H4 (cell line): Measurements from ENCODE around the gene CFAP54. TPM values are rescaled to one million over a fixed set of nuclear protein-coding genes. Genes with fewer than 3 reads are reported as not detected.

ENCODE experiments used
- DNase-seq: peaks from one replicate; pipeline ENCODE4 v3.0.0-alpha.2; 2015; ENCODE audit warnings: low spot score
- total RNA-seq: library from RNA; depleted of rRNA; stranded (reverse); fragments of >200 nt; shearing (Covaris generic); gene quantifications from 2 replicates; pipeline ENCODE4 v1.2.3, GENCODE V29; 2014

The CFAP54 gene
- total RNA-seq, 1 experiment from 2014 or later = 0.64 TPM

DNA sequence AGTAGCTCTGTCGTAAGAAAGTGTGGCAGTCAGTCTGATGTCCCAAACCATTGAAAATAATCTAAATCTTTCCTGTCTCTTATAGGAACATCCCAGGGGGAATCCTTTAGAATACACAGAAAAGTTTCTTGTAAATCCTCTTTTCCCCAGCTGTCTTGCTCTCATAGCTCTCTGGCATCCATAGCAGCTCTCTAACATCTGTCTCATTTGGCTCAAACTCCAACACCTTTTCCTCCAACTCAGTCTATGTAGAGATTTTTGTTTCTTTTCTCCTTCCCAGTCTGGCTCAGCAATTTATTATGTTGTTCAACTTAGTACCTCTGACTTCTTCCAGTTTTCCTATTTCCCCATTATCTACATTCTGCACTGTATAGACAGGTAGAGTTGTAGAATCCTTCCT lies 333.3 kb downstream of the CFAP54 start:
- no peak for DNase-seq

DNA sequence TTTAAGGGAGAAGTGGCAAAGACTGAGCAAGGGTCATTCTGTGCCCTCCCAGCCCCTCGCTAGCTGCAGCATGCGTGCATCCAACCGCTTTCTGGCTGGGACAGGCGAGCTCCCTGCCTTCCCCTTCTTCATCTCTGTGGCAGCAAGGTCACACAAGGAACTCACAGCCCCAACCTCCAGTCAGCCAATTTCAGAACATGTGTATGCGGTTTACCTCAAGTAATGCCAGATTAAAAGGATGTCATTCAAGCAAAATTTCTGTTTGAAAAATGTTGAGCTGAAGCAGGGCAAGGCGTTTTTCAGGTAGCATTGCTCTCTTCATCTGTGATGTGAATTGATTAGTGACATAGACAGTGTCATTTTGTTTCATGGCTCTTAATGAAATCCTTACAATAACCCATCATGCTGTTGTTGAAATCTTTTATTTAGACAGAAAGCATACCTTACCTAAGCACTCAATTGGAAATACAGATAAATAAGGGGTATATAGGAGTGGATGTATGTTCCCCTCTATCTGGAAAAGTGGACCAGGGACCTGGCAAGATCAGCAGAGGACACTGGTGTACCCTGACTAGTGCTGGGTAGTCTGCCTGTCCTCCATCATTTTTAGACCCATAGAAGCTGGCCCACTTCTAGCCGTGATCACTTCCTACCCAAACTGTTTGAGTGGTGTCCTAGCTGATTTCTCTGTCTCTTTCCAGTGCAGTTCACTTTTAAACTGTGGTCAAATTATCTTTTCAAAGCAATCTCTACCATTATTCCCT lies 334.9 kb downstream of the CFAP54 start:
- DNase-seq = no peak

DNA sequence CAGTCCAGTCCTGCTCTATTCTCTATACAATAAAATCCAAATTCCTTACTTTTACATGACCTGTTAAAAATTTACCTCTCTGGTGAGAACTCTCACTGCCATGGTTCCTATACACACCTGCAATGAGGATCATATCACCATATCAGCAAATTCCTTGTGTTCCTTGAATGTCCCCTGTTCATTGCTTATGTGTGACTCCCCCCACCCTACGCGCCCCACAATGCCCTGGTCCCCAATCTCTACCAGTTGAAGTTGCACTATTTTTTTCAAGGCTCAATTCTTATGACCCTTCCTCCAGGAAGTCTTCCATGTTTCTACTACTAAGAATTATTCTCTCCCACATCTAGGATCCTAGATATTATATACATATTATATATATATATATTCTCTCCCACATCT lies 335.5 kb downstream of the CFAP54 start:
- DNase-seq = no peak

DNA sequence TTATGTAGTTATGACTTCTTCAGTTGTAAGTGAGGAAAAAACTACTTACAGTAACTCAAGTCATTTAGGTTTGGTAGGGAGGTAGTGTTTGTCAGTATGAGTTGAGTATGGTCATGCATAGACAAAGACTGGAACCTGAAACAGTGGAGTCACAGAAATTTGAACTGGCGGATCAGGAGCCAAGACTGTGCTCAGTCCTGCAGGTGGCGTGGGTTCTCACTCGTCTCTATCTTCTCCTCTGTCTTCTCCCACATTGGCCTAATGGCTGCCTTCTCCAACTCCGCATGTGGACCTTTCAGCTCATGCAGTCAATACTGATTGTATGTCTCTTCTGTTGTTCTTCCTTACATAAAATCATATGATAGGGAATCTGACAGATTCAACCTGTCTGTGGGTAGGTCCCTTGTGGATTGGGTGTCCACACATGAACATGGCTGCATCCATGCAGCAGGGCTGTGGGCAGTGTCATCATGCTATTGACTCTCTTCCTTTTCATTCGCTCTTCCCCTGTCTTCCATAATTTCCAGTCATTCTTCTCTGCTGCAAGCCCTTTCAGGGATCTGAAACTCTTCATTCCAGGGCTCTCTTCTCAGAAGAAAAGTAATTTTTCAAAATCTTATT lies 338.9 kb downstream of the CFAP54 start:
- no peak for DNase-seq

DNA sequence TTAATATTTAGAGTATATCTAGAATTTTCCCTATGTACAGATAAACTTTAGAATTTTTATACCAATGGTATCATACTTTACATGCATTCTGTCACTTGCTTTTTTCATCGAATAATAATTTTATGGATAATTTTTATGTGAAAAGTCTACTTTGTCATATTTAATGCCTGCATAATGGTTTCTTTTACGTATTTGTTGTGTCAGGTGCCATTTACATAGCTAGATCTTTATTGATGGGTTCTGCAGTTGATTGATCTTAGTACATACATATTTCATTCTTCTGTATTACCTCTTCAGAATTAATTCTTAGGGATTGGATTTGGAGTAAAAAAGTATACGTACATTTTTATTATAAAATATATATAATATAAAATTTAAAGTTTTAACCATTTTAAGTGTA lies 340.0 kb downstream of the CFAP54 start:
- no peak for DNase-seq

DNA sequence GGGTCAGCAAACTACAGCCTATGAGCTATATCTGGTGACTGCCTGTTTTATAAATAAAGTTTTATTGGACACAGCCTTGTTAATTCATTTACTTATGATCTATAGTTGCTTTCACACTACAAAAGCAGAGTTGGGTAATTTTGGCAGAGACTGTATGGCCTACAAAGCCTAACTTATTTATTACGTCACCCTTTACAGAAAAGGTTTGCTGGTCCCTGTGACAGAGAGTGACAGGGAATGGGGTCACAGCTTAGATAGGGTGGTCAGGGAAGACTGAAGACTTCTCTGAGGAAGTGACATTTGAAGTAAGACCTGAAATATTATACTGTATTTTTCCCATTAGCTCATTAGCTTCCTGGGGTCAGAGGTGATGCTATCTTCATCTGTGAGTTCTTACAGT lies 342.0 kb downstream of the CFAP54 start:
- DNase-seq = no peak

DNA sequence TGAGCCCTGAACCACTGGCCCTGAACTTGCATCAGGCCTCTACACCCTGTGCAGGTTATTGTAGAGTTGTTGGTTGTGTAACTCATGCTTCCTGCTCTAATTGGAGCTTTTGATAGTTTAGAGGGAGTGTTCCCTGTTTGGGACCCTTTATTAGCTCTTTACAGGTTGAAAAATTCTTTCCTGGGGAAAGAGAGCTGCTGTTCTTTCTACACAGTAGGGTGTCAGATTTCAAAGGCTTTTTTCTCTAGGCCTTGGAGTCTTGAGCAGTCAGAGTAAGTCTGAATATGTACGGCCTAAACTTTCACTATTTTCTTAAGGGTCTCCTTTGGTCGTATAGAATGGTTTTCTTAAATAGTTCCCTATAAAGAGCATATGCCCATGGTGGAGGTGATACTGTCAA lies 356.9 kb downstream of the CFAP54 start:
- no peak for DNase-seq

DNA sequence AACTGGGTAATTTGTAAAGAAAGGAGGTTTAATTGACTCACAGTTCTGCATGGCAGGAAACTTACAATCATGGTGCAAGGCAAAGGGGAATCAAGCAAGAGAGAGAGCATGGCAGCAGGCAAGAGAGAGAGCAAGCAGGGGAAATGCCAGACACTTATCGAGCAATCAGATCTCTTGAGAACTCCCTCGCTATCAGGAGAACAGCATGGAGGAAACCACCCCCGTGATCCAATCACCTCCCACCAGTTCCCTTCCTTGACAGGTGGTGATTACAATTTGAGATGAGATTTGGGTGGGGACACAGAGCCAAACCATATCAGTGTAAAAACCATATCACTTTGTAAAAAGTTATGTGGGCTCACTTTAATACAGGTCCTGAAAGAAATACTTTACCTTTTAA lies 361.3 kb downstream of the CFAP54 start:
- DNase-seq = no peak

DNA sequence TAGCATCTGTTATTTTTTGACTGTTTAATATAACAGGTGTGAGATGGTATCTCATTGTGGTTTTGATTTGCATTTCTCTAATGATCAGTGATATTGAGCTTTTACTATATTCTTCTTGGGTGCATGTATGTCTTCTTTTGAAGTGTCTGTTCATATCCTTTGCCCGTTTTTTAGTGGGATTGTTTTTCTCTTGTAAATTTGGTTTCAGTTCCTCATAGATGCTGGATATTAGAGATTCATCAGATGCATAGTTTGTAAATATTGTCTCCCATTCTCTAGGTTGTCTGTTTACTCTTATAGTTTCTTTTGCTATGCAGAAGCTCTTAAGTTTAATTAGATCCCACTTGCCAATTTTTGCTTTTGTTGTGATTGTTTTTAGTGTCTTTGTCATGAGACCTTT lies 368.8 kb downstream of the CFAP54 start:
- no peak for DNase-seq

DNA sequence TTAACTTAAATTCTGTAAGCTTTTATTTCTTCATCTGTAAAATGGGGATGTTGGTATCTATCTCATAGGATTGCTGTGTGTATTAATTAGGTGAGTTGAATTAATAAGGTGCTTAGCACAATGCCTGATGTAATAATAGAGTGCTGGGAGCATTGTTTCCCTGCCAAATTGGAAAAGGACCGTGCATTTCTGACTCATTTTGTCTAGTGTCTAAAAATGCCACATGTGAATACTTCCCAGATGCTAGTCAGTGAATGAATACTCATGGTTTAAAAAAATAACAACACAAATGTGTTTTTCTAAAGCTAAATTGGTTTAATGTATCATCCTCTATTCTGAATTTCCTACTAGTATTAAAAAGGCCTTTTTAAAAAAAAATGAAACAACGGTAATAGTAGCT lies 372.3 kb downstream of the CFAP54 start:
- no peak for DNase-seq

DNA sequence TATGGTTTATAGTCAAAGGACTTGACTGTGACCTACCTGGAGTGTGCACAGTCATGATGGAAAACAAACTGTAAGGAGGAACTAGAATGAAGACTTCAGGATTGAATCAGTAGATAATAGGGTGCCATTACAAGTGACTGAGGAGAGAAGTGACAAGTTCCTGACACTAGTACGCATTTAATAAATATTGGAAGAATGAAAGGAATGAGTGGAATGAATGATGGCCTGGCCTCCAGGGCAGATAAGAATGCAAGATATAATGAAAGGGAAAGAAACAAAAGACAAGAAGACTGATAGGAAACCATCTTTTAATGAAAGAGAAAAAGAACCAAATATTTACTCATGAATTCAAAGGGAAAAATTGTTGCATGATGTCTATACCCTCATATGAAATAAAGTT lies 372.9 kb downstream of the CFAP54 start:
- no peak for DNase-seq

DNA sequence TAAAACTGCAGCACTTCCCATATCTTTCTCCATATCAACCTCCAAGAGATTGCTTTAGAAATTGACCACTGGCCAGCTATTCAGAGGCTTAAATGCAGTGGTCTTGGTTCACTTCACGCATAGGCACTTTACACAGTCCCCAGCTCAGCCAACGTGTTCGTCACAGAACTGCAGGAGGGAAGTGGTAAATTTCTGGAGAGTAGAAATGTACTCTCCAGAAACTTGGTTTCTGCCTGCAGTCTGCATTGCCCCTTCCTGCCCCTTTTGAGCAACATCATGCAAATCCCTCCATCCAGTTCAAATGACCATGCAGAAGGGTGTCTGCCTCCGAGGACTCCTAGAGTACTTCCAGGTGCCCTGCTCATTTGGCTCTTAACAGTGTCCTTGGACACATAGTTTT lies 375.0 kb downstream of the CFAP54 start:
- DNase-seq = no peak

DNA sequence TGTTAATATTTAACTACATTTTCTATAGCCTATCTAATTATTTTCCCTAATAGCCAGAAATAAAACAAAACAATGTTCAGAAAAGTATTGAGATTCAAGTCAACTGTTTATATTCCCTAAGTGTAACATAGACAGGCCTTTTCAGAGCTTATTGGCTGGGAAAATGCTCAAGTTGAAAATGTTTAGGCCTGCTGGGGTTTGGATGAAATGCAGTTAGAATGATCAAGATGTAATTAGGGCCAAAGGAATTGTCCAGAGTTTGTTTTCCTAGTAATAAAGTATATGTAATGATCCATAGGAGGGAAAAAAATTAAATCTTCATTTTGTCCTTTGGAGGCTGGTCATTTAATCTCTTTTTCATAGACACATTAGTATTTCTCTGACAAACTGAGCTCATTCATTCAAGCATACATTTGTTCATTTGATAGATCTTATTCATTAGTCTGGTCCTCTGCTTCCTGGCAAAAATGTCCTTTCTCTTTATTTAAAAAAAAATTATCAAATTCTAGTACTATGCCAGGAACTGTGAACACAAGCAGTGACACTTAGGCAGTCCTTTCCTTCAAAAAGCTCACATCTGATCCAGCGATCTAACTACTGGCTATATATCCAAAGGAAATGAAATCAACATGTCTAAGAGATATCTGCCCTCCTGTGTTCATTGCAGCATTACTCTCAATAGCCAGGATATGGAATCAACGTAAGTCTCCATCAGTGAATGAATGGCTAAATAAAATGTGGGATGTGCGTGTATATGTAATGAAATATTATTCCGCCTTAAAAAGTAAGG lies 377.6 kb downstream of the CFAP54 start:
- DNase-seq = no peak

DNA sequence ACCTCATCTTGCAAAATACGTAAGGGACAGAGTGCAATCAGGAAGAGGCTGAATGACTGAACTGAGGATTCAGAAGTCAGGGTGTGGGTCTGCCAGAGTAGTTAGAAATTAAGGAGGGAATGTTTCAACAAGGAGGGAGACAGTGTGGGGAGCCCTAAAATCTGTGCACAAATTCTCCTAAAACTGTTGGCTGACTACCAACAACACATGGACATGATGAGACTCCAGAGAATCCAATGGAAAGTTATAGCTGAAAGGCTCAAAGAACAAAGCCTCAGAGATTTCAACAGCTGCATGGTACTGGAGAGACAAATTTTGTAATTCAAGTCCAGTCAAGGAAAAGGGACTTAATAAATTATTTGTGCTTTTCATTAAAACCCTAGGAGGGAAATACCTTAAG lies 381.6 kb downstream of the CFAP54 start:
- DNase-seq = no peak

DNA sequence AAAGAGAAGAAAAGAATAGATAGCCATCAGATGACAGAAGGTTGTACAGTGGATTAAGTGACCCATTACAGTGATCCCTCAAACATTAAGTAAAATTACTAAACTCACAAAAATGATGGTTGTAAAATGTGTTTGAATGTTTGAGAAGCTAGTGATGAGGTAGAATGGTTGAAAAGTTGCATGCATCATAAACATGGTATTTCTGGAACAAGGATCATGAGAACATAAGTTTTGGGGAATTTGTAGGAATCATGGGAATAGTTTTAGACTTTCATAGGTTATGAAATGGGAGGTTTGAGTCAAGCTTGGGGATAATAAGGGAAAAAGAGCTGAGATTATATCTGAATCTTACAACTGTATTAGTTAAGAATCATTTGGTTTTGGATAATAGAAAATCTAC lies 383.6 kb downstream of the CFAP54 start:
- no peak for DNase-seq

DNA sequence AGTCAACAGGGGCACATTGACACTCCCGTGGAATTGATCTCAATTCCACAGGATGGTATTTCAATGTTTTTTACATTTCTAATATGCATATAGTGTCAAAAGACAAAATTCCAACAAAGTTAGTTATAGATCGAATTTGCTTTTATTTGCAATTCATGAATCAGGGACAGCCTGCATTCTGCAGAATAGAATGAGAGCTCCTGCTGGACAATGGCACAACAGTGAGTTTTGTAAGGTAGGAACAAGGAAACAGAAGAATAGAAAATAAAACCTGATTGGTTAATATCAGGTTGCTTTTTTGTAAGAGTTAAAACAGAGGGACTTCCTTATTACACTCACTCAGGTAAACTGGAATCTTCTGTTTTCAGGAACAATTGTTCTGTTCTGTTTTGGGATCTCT lies 384.8 kb downstream of the CFAP54 start:
- DNase-seq = no peak

DNA sequence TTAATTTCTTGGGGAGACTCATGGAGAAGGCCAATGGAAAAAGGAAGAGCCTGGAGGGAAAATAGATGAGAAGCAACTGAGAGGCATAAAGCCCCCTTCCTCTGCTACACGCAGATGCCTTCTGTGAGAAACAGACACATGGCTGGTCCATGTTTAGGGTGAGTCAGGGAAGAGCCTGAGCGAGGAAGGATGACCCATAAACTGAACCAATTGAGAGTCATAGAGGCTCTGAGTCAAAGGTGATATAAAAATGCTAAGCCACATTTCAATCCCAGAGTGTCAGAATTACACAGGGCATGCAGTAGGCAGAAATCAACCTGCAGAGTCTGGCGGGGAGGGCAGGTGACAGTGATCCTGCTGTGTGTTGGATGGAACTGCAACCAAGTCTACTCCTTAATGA lies 387.6 kb downstream of the CFAP54 start:
- DNase-seq = no peak

DNA sequence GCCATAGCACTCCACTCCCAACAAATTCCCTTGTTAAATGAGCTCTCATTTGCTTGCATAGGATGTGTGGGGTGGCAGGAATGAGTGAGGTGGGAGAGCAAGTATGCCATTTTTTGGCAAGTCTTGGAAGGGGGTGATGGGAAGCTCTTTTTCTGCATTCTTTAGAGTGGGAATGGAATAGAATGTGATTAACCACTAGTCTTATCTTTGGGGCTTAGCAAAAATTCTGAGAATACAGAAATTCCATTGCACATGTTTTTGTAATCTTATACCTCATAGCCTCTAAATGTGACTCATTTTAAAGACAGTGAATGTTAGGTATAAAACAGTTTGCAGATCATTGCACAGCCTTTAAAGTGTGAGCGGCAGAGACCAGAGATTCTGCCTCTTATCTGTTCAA lies 389.3 kb downstream of the CFAP54 start:
- DNase-seq = no peak

DNA sequence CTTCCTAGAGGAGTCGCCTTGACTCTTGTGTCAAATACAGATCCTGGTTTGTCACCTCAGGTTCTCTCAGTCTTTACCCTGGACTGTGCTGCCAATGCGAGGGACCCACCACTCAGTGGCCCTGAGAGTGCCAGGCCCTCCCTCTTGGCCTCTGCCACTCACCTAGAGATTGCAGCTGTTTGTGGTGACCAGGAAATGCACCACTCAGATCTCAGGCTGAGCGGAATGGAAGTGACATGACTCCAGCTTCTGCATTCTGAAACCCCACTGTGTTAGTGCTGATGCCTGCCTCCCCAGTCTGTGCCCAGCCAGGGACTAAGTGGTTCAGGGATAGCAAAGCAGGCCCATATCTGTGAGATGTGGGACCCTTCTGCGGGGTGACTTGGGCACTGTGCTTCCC lies 389.9 kb downstream of the CFAP54 start:
- DNase-seq = no peak

DNA sequence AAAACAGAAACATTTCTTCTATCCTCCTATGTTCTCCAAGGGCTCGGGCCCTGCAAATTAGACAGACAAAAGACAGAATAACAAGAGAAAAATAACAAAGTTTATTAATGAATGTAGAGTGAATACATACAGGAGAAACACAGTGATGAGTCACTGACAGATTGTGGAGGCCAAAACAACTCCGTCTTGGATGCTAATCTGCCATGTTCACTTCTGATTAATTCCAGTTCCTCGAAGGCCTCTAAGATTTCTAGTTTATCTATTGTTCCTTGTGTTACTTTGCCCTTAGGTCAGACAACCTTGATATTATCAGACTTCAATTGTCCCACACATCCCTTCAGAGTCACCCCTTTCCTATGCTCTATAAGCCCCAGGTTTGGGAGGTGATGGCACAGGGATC lies 390.8 kb downstream of the CFAP54 start:
- no peak for DNase-seq

DNA sequence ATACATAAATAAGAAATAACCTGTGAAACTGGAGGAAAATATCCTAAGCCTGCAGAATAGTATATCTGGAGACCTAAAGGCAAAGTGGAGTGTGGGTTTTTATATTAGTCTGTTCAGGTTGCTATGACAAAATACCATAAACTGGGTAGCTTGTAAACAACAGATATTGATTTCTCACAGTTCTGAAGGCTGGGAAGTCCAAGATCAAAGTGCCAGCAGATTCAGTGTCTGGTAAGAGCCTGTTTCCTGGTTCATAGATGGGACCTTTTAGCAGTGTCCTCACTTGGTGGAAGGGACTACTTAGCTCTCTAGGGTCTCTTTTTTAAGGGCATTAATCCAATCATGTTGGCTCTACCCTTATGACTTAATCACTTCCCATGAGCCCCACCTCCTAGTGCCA lies 392.2 kb downstream of the CFAP54 start:
- no peak for DNase-seq

DNA sequence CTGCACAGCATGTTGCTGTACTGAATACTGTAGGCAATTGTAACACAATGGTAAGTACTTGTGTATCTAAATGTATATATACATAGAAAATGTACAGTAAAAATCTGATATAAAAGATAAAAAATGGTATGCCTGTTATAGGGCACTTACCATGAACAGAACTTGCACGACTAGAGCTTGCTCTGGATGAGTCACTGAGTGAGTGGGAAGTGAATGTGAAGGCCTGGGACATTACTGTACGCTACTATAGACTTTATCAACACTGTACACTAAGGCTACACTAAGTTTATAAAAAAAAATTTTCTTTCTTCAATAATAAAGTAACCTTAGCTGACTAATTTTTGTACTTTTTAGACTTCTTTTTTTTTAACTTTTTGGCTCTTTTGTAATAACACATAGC lies 393.5 kb downstream of the CFAP54 start:
- no peak for DNase-seq

DNA sequence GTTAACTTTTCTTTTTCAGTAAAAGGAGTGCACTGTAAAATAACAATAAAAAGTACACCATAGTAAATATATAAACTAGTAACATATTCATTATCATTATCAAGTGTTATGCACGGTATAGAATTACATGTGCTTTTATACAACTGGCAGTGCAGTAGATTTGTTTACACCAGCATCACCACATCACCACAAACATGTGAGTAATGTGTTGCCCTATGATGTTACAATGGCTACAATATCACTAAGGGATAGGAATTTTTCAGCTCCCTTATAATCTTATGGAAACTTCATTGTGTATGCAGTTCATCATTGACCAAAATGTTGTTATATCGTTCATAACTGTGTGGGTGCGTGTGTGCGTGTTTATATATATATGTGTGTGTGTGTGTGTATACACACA lies 394.2 kb downstream of the CFAP54 start:
- DNase-seq = peak; percentile 71
